Mesothelial cell of epicardium (in vitro differentiated cells): ENCODE data around the gene TRPM5. TPM values are rescaled to one million over a fixed set of nuclear protein-coding genes. Genes with fewer than 3 reads are reported as not detected.

Source experiments
- DNase-seq, 2 experiments: peaks; one replicate each; pipeline ENCODE4 v3.0.0; 2021; ENCODE audit warnings: low spot score in 2 of 2; ENCODE audit not compliant: unreplicated experiment in 2 of 2
- H3K27ac Mint-ChIP-seq: 2 replicates; pipeline ENCODE4 v1.8.0; 2021; ENCODE audit warnings: mixed read lengths
- H3K27me3 Mint-ChIP-seq: 2 replicates; pipeline ENCODE4 v1.8.0; 2021; ENCODE audit warnings: low read depth, mixed read lengths
- H3K36me3 Mint-ChIP-seq: 2 replicates; pipeline ENCODE4 v1.8.0; 2021; ENCODE audit warnings: mixed read lengths
- H3K4me1 Mint-ChIP-seq: 2 replicates; pipeline ENCODE4 v1.8.0; 2021; ENCODE audit warnings: mixed read lengths
- H3K4me3 Mint-ChIP-seq: 2 replicates; pipeline ENCODE4 v1.8.0; 2021; ENCODE audit warnings: mild to moderate bottlenecking, moderate library complexity, mixed read lengths
- H3K9me3 Mint-ChIP-seq: 2 replicates; pipeline ENCODE4 v1.8.0; 2021; ENCODE audit warnings: mixed read lengths
- total RNA-seq: library from RNA; stranded (reverse); gene quantifications from 3 replicates; pipeline ENCODE4 v1.2.1, GENCODE V29; 2021
- TF ChIP-seq, protein P1 (sequence below): fragments of 200-600 bp; sonication (generic); IDR thresholded peaks from one replicate; pipeline ENCODE4 v1.5.0; 2021; ENCODE audit warnings: antibody characterized with exemption; ENCODE audit not compliant: unreplicated experiment

TRPM5 gene
- total RNA-seq, 1 donor from 2014 or later: 6.9 TPM

DNA sequence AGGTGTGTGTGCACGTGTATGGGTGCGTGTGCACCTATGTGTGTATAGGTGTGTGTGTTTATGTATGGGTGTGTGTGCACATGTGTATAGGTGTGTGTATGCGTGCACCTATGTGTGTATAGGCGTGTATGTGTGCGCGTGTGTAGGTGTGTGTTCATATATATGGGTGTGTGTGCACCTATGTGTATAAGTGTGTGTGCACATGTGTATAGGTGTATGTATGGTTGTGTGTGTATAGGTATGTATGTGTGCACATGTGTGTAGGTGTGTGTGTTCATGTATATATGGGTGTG is 27.4 kb upstream of the TRPM5 start:
- H3K27me3 Mint-ChIP-seq: peaks cover 46% of the 10 kb centered on the region
- H3K27ac Mint-ChIP-seq: no peak overlapping the region
- H3K9me3 Mint-ChIP-seq: no peaks in the 10 kb centered on the region
- no peak for DNase-seq
- no peak overlapping the region for H3K4me3 Mint-ChIP-seq
- H3K36me3 Mint-ChIP-seq: no peaks in the 10 kb centered on the region
- TF ChIP-seq, protein P1, sequence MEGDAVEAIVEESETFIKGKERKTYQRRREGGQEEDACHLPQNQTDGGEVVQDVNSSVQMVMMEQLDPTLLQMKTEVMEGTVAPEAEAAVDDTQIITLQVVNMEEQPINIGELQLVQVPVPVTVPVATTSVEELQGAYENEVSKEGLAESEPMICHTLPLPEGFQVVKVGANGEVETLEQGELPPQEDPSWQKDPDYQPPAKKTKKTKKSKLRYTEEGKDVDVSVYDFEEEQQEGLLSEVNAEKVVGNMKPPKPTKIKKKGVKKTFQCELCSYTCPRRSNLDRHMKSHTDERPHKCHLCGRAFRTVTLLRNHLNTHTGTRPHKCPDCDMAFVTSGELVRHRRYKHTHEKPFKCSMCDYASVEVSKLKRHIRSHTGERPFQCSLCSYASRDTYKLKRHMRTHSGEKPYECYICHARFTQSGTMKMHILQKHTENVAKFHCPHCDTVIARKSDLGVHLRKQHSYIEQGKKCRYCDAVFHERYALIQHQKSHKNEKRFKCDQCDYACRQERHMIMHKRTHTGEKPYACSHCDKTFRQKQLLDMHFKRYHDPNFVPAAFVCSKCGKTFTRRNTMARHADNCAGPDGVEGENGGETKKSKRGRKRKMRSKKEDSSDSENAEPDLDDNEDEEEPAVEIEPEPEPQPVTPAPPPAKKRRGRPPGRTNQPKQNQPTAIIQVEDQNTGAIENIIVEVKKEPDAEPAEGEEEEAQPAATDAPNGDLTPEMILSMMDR: no peak
- H3K4me1 Mint-ChIP-seq: no peaks in the 10 kb centered on the region

DNA sequence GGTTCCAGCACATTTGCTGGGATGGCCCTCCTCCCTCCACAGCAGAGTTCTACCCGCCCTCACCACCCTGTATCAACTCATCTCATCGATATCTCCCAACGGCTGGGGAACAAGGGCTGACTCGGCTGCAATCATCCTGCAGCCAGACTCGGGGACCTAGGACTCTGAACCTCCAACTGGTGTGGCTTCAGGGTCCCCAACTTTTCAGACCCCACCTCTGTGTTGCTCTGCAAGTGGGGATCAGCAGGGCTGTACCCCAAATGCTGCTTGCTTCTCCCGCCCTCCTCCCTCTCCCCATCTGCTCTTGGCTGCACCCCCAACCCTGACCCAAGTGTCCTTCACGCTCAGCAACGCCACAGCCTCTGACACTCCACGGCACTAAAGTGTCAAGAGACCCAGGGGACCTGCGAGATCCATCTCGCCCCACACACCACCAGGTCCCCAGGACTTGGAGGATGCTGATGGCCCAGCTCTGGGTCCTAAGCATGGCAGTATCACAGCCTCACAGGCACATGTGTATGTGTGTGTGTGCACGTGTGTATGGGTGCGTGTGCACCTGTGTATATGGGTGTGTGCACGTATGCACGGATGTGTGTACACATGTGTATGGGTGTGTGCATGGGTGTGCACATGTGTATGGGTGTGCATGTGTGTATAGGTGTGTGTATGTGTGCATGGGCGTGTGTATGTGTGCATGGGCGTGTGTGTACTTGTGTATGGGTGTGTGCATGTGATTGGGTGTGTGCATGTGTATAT is 26.9 kb upstream of the TRPM5 start:
- no peak for DNase-seq
- Mint-ChIP-seq H3K9me3 (no peaks in the 10 kb centered on the region), H3K4me1 (no peaks in the 10 kb centered on the region), H3K36me3 (no peaks in the 10 kb centered on the region), H3K4me3 (no peak overlapping the region), H3K27ac (no peak overlapping the region), H3K27me3 (peaks cover 48% of the 10 kb centered on the region)
- TF ChIP-seq, protein P1: no peak

DNA sequence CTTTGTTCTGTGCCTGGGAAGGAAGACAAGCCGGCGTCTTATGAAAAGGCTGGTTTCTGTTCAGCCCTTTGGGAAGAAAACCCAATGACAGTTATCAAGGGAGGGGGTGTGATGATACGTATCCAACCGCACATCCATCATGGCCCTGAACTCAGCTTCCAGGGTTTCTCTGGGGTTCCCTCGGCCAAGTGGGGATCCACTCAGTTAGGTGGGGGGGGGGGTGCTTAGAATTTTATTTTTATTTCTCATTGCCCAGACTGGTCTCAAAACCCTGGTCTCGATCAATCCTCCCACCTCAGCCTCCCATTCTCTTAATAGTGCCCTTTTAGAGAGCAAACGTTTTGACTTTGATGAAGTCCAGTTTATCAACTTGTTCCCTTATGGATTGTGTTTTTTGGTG is 26.2 kb upstream of the TRPM5 start:
- H3K27ac Mint-ChIP-seq: no peak overlapping the region
- TF ChIP-seq, protein P1: no peak
- no peaks in the 10 kb centered on the region for H3K36me3 Mint-ChIP-seq
- no peaks in the 10 kb centered on the region for H3K9me3 Mint-ChIP-seq
- H3K27me3 Mint-ChIP-seq: peaks cover 48% of the 10 kb centered on the region
- no peaks in the 10 kb centered on the region for H3K4me1 Mint-ChIP-seq
- no peak overlapping the region for H3K4me3 Mint-ChIP-seq
- DNase-seq: no peak

DNA sequence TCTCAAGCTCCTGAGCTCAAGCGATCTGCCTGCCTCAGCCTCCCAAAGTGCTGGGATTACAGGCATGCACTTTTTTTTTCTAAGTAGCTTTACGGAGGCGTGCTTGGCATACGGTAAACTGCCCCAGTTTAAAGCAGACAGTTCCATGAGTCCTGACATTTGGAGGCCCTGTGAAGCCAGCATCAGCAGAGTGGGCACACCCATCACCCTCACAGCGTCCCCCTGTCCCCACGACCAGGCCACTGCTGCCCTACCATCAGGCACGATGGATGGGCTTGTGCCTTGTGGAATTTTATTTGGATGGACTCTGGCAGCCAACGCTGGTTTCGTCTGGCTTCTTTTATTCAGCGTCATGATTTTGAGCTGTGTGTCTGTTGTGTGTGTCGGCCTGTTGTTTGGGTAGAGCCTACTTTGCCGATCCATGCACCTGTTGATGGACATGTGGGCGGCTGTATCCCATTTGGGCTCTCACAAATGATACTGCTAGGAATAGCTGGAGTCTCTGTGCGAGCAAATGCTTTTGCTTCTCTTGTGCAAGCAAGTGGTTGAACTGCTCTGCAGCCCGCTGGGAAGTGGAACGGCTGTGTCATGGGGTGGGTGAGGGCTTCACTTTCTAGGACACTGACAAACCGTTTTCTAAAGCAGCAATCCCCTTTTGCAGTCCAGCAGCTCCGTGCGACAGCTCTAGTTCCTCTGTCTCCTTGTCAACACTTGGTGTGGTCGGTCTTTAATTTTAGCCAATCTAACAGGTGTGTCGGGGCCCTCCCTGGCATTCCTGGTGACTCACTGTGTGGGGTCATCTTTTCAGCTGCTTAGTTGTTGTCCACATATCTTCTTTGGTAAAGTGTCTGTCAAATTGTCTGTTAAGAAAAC is 24.3 kb upstream of the TRPM5 start:
- no peaks in the 10 kb centered on the region for H3K36me3 Mint-ChIP-seq
- H3K27ac Mint-ChIP-seq: no peak overlapping the region
- no peak for DNase-seq

DNA sequence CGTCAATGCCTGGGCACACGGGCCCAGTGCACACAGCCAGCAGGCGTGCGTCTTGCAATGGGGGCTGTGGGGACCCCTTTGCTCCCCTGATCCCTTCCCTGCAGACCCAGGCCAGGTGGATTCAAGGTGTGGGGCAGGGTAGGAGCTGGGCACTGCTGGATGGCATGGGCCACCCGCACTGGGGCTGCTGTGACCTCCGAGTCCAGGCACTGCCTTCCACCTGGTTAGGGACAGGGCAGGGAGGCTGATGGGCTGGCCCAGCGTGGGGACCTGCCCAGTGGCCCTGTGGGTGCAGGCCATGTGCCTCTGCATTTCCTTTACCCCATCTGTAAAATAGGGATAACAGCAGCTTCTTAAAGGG is 23.4 kb upstream of the TRPM5 start:
- Mint-ChIP-seq H3K4me3 (no peak overlapping the region), H3K27me3 (peaks cover 42% of the 10 kb centered on the region), H3K36me3 (no peaks in the 10 kb centered on the region), H3K4me1 (no peaks in the 10 kb centered on the region), H3K9me3 (no peaks in the 10 kb centered on the region), H3K27ac (no peak overlapping the region)
- TF ChIP-seq, protein P1: no peak
- no peak for DNase-seq

More for the DNA sequence above, 24.3 kb upstream of the TRPM5 start:
- H3K9me3 Mint-ChIP-seq: no peaks in the 10 kb centered on the region
- H3K4me1 Mint-ChIP-seq: no peaks in the 10 kb centered on the region
- H3K4me3 Mint-ChIP-seq: no peak overlapping the region
- TF ChIP-seq, protein P1: no peak
- peaks cover 42% of the 10 kb centered on the region for H3K27me3 Mint-ChIP-seq
